B cell (primary cell): ENCODE data around the gene RHBDL1. TPM values are rescaled to one million over a fixed set of nuclear protein-coding genes. Genes with fewer than 3 reads are reported as not detected.

Source experiments
- ATAC-seq: fragments of 200-7000 bp; cut with Tn5 transposase; one replicate; pipeline ENCODE4 v1.10.0; 2021; ENCODE audit warnings: low read depth, mild to moderate bottlenecking, moderate number of reproducible peaks, moderate library complexity
- CTCF ChIA-PET: fragments of 350-600 bp; sonication (Branson Sonifier 250); formaldehyde crosslinking; loops from one replicate; lab custom pipeline; 2021; ENCODE audit warnings: antibody characterized with exemption, inconsistent platforms; lab: Charles Lee
- POLR2A ChIA-PET: fragments of 350-600 bp; sonication (Branson Sonifier 250); formaldehyde crosslinking; loops from one replicate; lab custom pipeline; 2021; ENCODE audit warnings: antibody characterized with exemption; lab: Charles Lee
- DNase-seq: peaks from one replicate; pipeline ENCODE4 v3.0.0; 2013
- H2AFZ ChIP-seq: 2 replicates; pipeline ENCODE4 v1.6.1; 2012; ENCODE audit warnings: mild to moderate bottlenecking, low read depth, low read length; ENCODE audit not compliant: insufficient read depth, poor library complexity, severe bottlenecking
- H3K27ac ChIP-seq, 2 donors: 1 replicate in 1 of 2; 2 replicates in 1 of 2; pipeline ENCODE4 v1.5.1; 2012 to 2013; ENCODE audit warnings: low read length in 2 of 2, mild to moderate bottlenecking in 2 of 2, moderate library complexity in 1 of 2
- H3K27me3 ChIP-seq, 4 experiments: fragments of 200-600 bp in 1 of 4; sonication (generic) in 1 of 4; replicated peaks in 1 of 4; 1 replicate in 2 of 4; 2 replicates in 2 of 4; pipeline versions ENCODE4 v1.6.1 to v1.7.0; 2013 to 2016; ENCODE audit warnings: low read length in 3 of 4, mild to moderate bottlenecking in 2 of 4, mixed read lengths in 1 of 4, moderate library complexity in 1 of 4; ENCODE audit not compliant: insufficient read depth in 4 of 4, control insufficient read depth in 3 of 4; ENCODE audit errors: control extremely low read depth in 1 of 4
- H3K36me3 ChIP-seq, 2 experiments: replicated peaks in 1 of 2; 1 replicate in 1 of 2; 2 replicates in 1 of 2; pipeline versions ENCODE4 v1.6.1 to v1.7.1; 2013; ENCODE audit warnings: low read length in 1 of 2; ENCODE audit not compliant: insufficient read depth in 2 of 2, control insufficient read depth in 1 of 2; ENCODE audit errors: control extremely low read depth in 1 of 2, extremely low read depth in 1 of 2
- H3K4me1 ChIP-seq, 2 donors: fragments of 200-600 bp in 1 of 2; sonication (generic) in 1 of 2; 1 replicate in 1 of 2; 2 replicates in 1 of 2; pipeline versions ENCODE4 v1.5.1 to v1.6.1; 2013 to 2017; ENCODE audit warnings: low read length in 2 of 2; ENCODE audit not compliant: control insufficient read depth in 2 of 2, insufficient read depth in 2 of 2
- H3K4me2 ChIP-seq: replicated peaks from 2 replicates; pipeline ENCODE3; 2012; ENCODE audit warnings: mild to moderate bottlenecking, low read depth, low read length; ENCODE audit not compliant: poor library complexity, severe bottlenecking
- H3K4me3 ChIP-seq, 5 experiments: fragments of 200-600 bp in 1 of 5; sonication (generic) in 1 of 5; 1 replicate in 3 of 5; 2 replicates in 2 of 5; pipeline versions ENCODE4 v1.5.1 to v1.7.0; 2011 to 2016; ENCODE audit warnings: low read length in 4 of 5, mild to moderate bottlenecking in 4 of 5, low read depth in 2 of 5, control low read depth in 1 of 5, moderate library complexity in 1 of 5; ENCODE audit not compliant: insufficient read depth in 1 of 5; ENCODE audit errors: control extremely low read depth in 1 of 5, extremely low read depth in 1 of 5
- H3K79me2 ChIP-seq: fragments of 200-600 bp; sonication (generic); one replicate; pipeline ENCODE4 v1.6.0; 2016; ENCODE audit warnings: low read length; ENCODE audit not compliant: control insufficient read depth, insufficient read depth
- H3K9ac ChIP-seq: fragments of 200-600 bp; sonication (generic); 2 replicates; pipeline ENCODE4 v1.6.1; 2017; ENCODE audit warnings: mild to moderate bottlenecking, low read length, moderate library complexity
- H3K9me3 ChIP-seq, 3 donors: one replicate each; pipeline versions ENCODE4 v1.6.1 to v1.7.1; 2013; ENCODE audit warnings: low read length in 2 of 3; ENCODE audit not compliant: control insufficient read depth in 2 of 3, insufficient read depth in 1 of 3; ENCODE audit errors: control extremely low read depth in 1 of 3
- H4K20me1 ChIP-seq: 2 replicates; pipeline ENCODE4 v1.6.0; 2012; ENCODE audit warnings: mild to moderate bottlenecking, low read length; ENCODE audit not compliant: insufficient read depth, control insufficient read depth, poor library complexity, severe bottlenecking
- H3K27ac Mint-ChIP-seq: one replicate; pipeline ENCODE4 v1.8.0; 2021; ENCODE audit warnings: mixed read lengths
- H3K27me3 Mint-ChIP-seq: one replicate; pipeline ENCODE4 v1.8.0; 2021; ENCODE audit warnings: mixed read lengths
- H3K4me1 Mint-ChIP-seq: one replicate; pipeline ENCODE4 v1.8.0; 2021; ENCODE audit warnings: mixed read lengths
- H3K4me3 Mint-ChIP-seq: one replicate; pipeline ENCODE4 v1.8.0; 2021; ENCODE audit warnings: mixed read lengths
- H3K9me3 Mint-ChIP-seq: one replicate; pipeline ENCODE4 v1.8.0; 2022; ENCODE audit warnings: mixed read lengths; ENCODE audit not compliant: insufficient read depth
- EZH2 ChIP-seq: IDR thresholded peaks from 2 replicates; pipeline ENCODE4 v1.6.1; 2012; ENCODE audit warnings: borderline replicate concordance, low read depth, mild to moderate bottlenecking, moderate library complexity, low read length; ENCODE audit not compliant: insufficient read depth, poor library complexity, severe bottlenecking
- whole genome bisulfite sequencing: methylation state at CpG from one replicate; pipeline ENCODE4 v1.1.5; 2013; ENCODE audit warnings: missing lambda C conversion rate; ENCODE audit not compliant: insufficient coverage; 5-methylcytosine and 5-hydroxymethylcytosine counted together
- intact Hi-C: fragments of 100-400 bp; cut with micrococcal nuclease; formaldehyde crosslinking; loops from one replicate; pipeline ENCODE4 v1.10.0; 2022
- polyA plus RNA-seq: library from polyadenylated mRNA; depleted of rRNA; stranded (reverse); fragments of >200 nt; gene quantifications from 2 replicates; pipeline ENCODE4 v1.2.3, GENCODE V29; 2012
- total RNA-seq, 2 donors: library from RNA; stranded (reverse); fragments of 120-200 nt in 1 of 2; gene quantifications; 1 replicate in 1 of 2; 2 replicates in 1 of 2; pipeline versions ENCODE4 v1.2.3 to v1.2.4, GENCODE V29; 2013 to 2022
- TF ChIP-seq, protein P1 (sequence below): fragments of 200-600 bp; IDR thresholded peaks from one replicate; pipeline ENCODE4 v1.8.0; 2022; ENCODE audit warnings: antibody characterized with exemption, mild to moderate bottlenecking

RHBDL1 gene
- total and polyA plus RNA-seq, 2 donors (not counting 1 experiment from before 2014, with no cell fraction given): 0.76 to 1.6 TPM

DNA sequence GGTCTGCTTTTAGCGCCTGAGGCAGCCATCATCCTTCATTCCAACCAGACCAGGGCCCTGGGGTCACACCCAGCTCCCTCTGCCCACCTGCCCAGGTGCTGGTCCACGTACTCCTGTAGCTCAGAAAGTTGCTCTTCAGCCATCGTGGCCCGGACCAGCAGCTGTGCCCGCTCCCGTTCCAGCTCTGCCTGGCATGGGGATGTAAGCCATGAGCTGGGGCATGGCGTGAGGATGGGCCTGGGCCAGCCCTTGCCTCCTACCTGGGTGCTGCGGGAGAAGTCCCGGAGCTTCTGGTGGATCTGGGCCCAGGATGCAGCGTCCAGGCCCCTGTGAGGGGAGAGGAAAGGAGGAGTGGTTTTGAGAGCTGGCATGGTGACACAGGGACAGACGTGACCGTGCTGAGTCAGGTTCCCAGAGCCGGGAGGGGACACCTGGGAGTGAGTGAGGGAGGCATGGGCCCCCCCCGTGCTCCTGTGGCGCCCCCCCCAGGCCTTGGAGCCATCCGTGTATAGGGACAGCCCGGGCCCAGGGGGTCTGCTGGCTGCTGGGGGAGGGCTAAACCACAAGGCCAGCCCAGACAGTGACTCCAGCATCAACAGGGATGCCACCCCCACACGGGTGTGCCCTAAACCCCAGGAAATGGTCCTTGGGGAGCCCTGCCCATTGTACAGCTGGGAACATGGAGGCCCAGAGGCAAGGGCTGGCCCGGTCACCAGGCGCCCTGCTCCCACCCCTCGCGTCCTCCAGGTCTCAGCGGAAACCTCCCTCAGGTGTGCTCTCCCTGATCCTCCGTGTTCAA, 47.6 kb downstream of the RHBDL1 start:
- 89% methylated on average over 18 of the region's 24 CpGs for WGBS
- peak overlapping the region; percentile 41 for H3K27ac Mint-ChIP-seq
- peaks cover 0 to 3% (median 0%) of the 10 kb centered on the region in 3 donors for H3K9me3 ChIP-seq
- H4K20me1 ChIP-seq: peaks cover 16% of the 10 kb centered on the region
- peaks cover 26% of the 10 kb centered on the region for H3K4me1 Mint-ChIP-seq
- no peak overlapping the region for H2AFZ ChIP-seq
- ATAC-seq (no peak), DNase-seq (no peak)
- no peaks in the 10 kb centered on the region for H3K36me3 ChIP-seq
- no peaks in the 10 kb centered on the region for H3K27me3 Mint-ChIP-seq
- intact Hi-C loops: loop anchor here (5.0 kb wide), 1 partner anchor 41 kb away; the partner anchor contains the start of genes JMJD8 and STUB1
- peaks cover 22 to 47% of the 10 kb centered on the region in 2 donors for H3K4me1 ChIP-seq
- POLR2A ChIA-PET: no interaction called here
- no peak overlapping the region for H3K9ac ChIP-seq
- H3K79me2 ChIP-seq: no peaks in the 10 kb centered on the region
- peak overlapping the region in 1 of 2 donors; percentile 9 for H3K27ac ChIP-seq
- H3K27me3 ChIP-seq: no peaks in the 10 kb centered on the region
- CTCF ChIA-PET: interaction anchor here (0.9 to 3.8 kb wide), 6 partner anchors 9 to 689 kb away, joined by 3 to 26 read pairs (median 3); partner anchors contain the start of gene CIAO3
- H3K9me3 Mint-ChIP-seq: no peaks in the 10 kb centered on the region
- H3K4me3 Mint-ChIP-seq: peak overlapping the region; percentile 44
- TF ChIP-seq EZH2: no peak
- TF ChIP-seq, protein P1, sequence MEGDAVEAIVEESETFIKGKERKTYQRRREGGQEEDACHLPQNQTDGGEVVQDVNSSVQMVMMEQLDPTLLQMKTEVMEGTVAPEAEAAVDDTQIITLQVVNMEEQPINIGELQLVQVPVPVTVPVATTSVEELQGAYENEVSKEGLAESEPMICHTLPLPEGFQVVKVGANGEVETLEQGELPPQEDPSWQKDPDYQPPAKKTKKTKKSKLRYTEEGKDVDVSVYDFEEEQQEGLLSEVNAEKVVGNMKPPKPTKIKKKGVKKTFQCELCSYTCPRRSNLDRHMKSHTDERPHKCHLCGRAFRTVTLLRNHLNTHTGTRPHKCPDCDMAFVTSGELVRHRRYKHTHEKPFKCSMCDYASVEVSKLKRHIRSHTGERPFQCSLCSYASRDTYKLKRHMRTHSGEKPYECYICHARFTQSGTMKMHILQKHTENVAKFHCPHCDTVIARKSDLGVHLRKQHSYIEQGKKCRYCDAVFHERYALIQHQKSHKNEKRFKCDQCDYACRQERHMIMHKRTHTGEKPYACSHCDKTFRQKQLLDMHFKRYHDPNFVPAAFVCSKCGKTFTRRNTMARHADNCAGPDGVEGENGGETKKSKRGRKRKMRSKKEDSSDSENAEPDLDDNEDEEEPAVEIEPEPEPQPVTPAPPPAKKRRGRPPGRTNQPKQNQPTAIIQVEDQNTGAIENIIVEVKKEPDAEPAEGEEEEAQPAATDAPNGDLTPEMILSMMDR: no peak
- no peak overlapping the region for H3K4me3 ChIP-seq
- no peak overlapping the region for H3K4me2 ChIP-seq

DNA sequence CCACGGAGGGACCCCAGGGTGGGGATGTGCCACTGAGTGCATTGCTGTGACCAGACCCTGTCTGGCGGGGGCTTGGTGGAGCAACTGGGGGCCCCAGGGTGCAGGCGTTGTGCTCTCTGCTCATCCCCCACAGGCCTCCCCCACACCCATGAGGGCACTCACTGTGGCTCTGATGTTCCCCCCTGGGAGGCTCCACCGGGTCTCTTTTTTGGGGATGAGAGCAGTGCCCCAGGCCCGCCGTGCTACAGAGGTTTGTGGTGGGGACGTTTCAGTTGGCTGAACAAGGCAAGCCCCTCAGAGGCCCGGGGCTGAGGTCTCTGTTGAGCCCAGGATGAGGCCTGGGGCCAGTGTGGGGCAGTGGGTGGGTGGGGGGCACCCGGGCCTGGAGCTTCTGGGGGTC, 48.2 kb downstream of the RHBDL1 start:
- no peak overlapping the region for H3K4me3 ChIP-seq
- ATAC-seq (no peak), DNase-seq (no peak)
- H3K36me3 ChIP-seq: no peaks in the 10 kb centered on the region
- no peak overlapping the region for H2AFZ ChIP-seq
- H3K9me3 ChIP-seq: peaks cover 0 to 3% (median 0%) of the 10 kb centered on the region in 3 donors
- H3K9me3 Mint-ChIP-seq: no peaks in the 10 kb centered on the region
- H3K4me1 ChIP-seq: peaks cover 25 to 51% of the 10 kb centered on the region in 2 donors
- WGBS: 16% methylated on average over 8 of the region's 9 CpGs
- no peak overlapping the region for H3K27ac ChIP-seq
- no peak overlapping the region for H3K4me2 ChIP-seq
- TF ChIP-seq EZH2: no peak
- TF ChIP-seq, protein P1: no peak
- H4K20me1 ChIP-seq: peaks cover 16% of the 10 kb centered on the region
- no peak overlapping the region for H3K27ac Mint-ChIP-seq
- no peaks in the 10 kb centered on the region for H3K27me3 Mint-ChIP-seq
- H3K9ac ChIP-seq: no peak overlapping the region
- no peaks in the 10 kb centered on the region for H3K27me3 ChIP-seq
- CTCF ChIA-PET: interaction anchor here (1.4 kb wide), 1 partner anchor 14 kb away, joined by 3 read pairs; no protein-coding TSS in a partner anchor
- H3K4me3 Mint-ChIP-seq: no peak overlapping the region
- no peaks in the 10 kb centered on the region for H3K79me2 ChIP-seq
- POLR2A ChIA-PET: interaction anchor here (1.4 kb wide), 1 partner anchor 14 kb away, joined by 3 read pairs; no protein-coding TSS in a partner anchor
- intact Hi-C loops: loop anchor here (5.0 kb wide), 1 partner anchor 41 kb away; the partner anchor contains the start of genes JMJD8 and STUB1
- peaks cover 28% of the 10 kb centered on the region for H3K4me1 Mint-ChIP-seq
